GM18502 (cell line): ENCODE measurements around the gene ACP3.
A peak's percentile ranks its signal among the peaks of the same experiment; 100 is the strongest.

Experiments used
- ATAC-seq: cut with Tn5 transposase; IDR thresholded peaks from one replicate; pipeline ENCODE4 v1.9.1; 2021; ENCODE audit warnings: mild to moderate bottlenecking; ENCODE audit not compliant: unreplicated experiment, poor library complexity

ACP3 gene

GRCh38 chr3:132311316-132311715 lies 5.9 kb upstream of the ACP3 start:
- no peak for ATAC-seq

- ATAC-seq, result no peak
Measured at GRCh38 chr3:132311841-132312240, 5.4 kb upstream of the ACP3 start.

GRCh38 chr3:132315851-132316250 lies 1.4 kb upstream of the ACP3 start:
- no peak for ATAC-seq

GRCh38 chr3:132318451-132318850 lies 1.2 kb downstream of the ACP3 start:
- ATAC-seq, result no peak

- ATAC-seq, result no peak
Measured at GRCh38 chr3:132321304-132321703, 4.1 kb downstream of the ACP3 start.

GRCh38 chr3:132325103-132325606 lies 7.9 kb downstream of the ACP3 start:
- no peak for ATAC-seq

- no peak for ATAC-seq
Measured at GRCh38 chr3:132325634-132326033, 8.4 kb downstream of the ACP3 start.

- ATAC-seq, result no peak
Measured at GRCh38 chr3:132326251-132326650, 9.0 kb downstream of the ACP3 start.

- ATAC-seq, result no peak
Measured at GRCh38 chr3:132332082-132332481, 14.9 kb downstream of the ACP3 start.

- no peak for ATAC-seq
Measured at GRCh38 chr3:132332508-132332907, 15.3 kb downstream of the ACP3 start.

GRCh38 chr3:132341746-132342145 lies 24.5 kb downstream of the ACP3 start:
- no peak for ATAC-seq

- ATAC-seq, result no peak
Measured at GRCh38 chr3:132342183-132342582, 25.0 kb downstream of the ACP3 start.

- ATAC-seq, result no peak
Measured at GRCh38 chr3:132342610-132343009, 25.4 kb downstream of the ACP3 start.

- peak; percentile 61 for ATAC-seq
Measured at GRCh38 chr3:132343018-132343612, 25.9 kb downstream of the ACP3 start.

- no peak for ATAC-seq
Measured at GRCh38 chr3:132344666-132345280, 27.6 kb downstream of the ACP3 start.

GRCh38 chr3:132346841-132347736 lies 29.9 kb downstream of the ACP3 start:
- no peak for ATAC-seq

- ATAC-seq, result no peak
Measured at GRCh38 chr3:132347811-132348210, 30.6 kb downstream of the ACP3 start.

- no peak for ATAC-seq
Measured at GRCh38 chr3:132348531-132348930, 31.3 kb downstream of the ACP3 start.

- no peak for ATAC-seq
Measured at GRCh38 chr3:132350814-132351213, 33.6 kb downstream of the ACP3 start.

GRCh38 chr3:132351222-132351806 lies 34.1 kb downstream of the ACP3 start:
- no peak for ATAC-seq
